Left lung (tissue), 10 donors: Measurements from ENCODE around the gene PTDSS2. TPM values are rescaled to one million over a fixed set of nuclear protein-coding genes. Genes with fewer than 3 reads are reported as not detected.
A peak's percentile ranks its signal among the peaks of the same experiment; 100 is the strongest.

Source experiments
- ATAC-seq: fragments of 200-7000 bp; cut with Tn5 transposase; one replicate; pipeline ENCODE4 v1.9.1; 2020; ENCODE audit warnings: moderate library complexity
- DNase-seq, 4 donors: peaks; one replicate each; pipeline ENCODE4 v3.0.0-alpha.2; 2013 to 2020
- H3K27ac ChIP-seq, 2 donors: fragments of 200-600 bp; sonication (generic) in 1 of 2; one replicate each; pipeline versions ENCODE4 v1.5.0 to v1.8.0; 2020 to 2021
- H3K27me3 ChIP-seq, 2 donors: fragments of 200-600 bp; sonication (generic) in 1 of 2; one replicate each; pipeline versions ENCODE4 v1.5.0 to v1.8.0; 2020 to 2021
- H3K36me3 ChIP-seq, 2 donors: fragments of 200-600 bp; sonication (generic) in 1 of 2; one replicate each; pipeline versions ENCODE4 v1.5.0 to v1.8.0; 2020 to 2021
- H3K4me1 ChIP-seq, 2 donors: fragments of 200-600 bp; one replicate each; pipeline ENCODE4 v1.8.0; 2021
- H3K4me3 ChIP-seq, 2 donors: fragments of 200-600 bp; sonication (generic) in 1 of 2; one replicate each; pipeline versions ENCODE4 v1.5.0 to v1.8.0; 2020 to 2021; ENCODE audit warnings: mild to moderate bottlenecking in 1 of 2
- H3K9me3 ChIP-seq, 2 donors: fragments of 200-600 bp; sonication (generic) in 1 of 2; one replicate each; pipeline versions ENCODE4 v1.5.0 to v1.8.0; 2020 to 2021
- intact Hi-C, 2 donors: fragments of 100-400 bp; cut with DNase I; formaldehyde crosslinking; loops; one replicate each; pipeline versions ENCODE4 v1.11.2 to v1.14.2; 2022
- polyA plus RNA-seq, 6 donors: library from polyadenylated mRNA; unstranded; fragments of 120-200 nt; gene quantifications; one replicate each; pipeline ENCODE4 v1.2.1, GENCODE V29; 2013; ENCODE audit not compliant: insufficient read length in 6 of 6
- total RNA-seq, 2 donors: library from RNA; stranded (reverse); fragmentation: NEBNext Ultra II Directional; extraction: Animal tissue kit (Norgen Biotek cat#: 25700); gene quantifications; one replicate each; pipeline ENCODE4 v1.2.1, GENCODE V29; 2021
- TF ChIP-seq, protein P1 (sequence below), 2 donors: fragments of 200-600 bp; sonication (generic) in 1 of 2; IDR thresholded peaks; one replicate each; pipeline versions ENCODE4 v1.5.0 to v1.8.0; 2021; ENCODE audit warnings: antibody characterized with exemption in 2 of 2
- donor health status: DM: no; HTN: yes; CAD: no.
- donor health status: DM: no; HTN: no; CAD: no.

The PTDSS2 gene
- total and polyA plus RNA-seq, 8 donors, result 21.5 to 30.3 (median 25.7) TPM

DNA sequence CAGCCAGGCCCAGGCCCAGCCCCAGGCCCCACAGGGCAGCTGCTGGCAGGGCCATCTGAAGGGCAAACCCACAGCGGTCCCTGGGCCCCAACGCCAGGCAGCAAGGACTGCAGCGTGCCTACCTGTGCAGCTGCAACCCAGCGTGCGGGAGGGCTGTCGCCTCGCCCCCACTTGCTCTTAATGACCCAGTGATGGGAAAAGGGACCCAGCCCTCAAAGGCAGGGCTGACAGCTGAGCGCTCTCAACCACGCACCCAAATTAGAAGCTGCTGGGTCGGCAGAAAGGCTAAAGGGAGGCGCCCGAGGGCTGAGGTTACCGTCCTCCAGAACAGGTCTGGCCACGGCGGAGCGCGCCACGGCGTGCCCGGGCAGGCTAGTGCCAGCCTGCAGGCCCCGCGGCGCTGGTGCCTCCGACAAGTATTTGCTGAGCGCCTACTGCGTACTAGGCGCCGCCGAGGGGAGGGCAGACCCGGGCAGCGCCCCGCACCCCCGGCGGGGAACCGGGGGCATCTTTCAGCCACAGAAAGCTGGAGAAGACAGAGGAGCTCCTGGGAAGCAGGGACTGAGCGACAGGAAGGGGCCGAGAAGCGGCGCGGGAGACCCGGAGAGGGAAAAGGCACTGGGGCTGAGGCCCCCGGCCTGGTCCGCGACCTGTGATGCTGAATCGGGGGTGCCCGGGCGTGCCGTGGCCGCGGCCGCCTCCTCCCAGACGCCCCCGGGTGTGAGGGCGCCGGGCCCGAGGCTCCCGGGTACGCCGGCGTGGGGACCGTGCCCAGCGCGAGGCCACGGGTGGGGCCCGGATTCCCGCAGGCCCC, 84.5 kb downstream of the PTDSS2 start:
- Histone ChIP-seq H3K4me1 (peaks cover 14 to 46% of the 10 kb centered on the region in 2 donors), H3K27me3 (peaks cover 0 to 29% of the 10 kb centered on the region in 2 donors), H3K9me3 (no peaks in the 10 kb centered on the region), H3K36me3 (peaks cover 0 to 32% of the 10 kb centered on the region in 2 donors), H3K27ac (peak overlapping the region; percentile 26 to 61), H3K4me3 (peak overlapping the region; percentile 80 to 88)
- intact Hi-C loops, result no loop called here
- peak in 3 of 4 donors; percentile 21 to 88 (median 50) for DNase-seq
- TF ChIP-seq, protein P1, sequence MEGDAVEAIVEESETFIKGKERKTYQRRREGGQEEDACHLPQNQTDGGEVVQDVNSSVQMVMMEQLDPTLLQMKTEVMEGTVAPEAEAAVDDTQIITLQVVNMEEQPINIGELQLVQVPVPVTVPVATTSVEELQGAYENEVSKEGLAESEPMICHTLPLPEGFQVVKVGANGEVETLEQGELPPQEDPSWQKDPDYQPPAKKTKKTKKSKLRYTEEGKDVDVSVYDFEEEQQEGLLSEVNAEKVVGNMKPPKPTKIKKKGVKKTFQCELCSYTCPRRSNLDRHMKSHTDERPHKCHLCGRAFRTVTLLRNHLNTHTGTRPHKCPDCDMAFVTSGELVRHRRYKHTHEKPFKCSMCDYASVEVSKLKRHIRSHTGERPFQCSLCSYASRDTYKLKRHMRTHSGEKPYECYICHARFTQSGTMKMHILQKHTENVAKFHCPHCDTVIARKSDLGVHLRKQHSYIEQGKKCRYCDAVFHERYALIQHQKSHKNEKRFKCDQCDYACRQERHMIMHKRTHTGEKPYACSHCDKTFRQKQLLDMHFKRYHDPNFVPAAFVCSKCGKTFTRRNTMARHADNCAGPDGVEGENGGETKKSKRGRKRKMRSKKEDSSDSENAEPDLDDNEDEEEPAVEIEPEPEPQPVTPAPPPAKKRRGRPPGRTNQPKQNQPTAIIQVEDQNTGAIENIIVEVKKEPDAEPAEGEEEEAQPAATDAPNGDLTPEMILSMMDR (IDR thresholded peaks at IDR 0.05), result no peak
- ATAC-seq, result peak; percentile 10

DNA sequence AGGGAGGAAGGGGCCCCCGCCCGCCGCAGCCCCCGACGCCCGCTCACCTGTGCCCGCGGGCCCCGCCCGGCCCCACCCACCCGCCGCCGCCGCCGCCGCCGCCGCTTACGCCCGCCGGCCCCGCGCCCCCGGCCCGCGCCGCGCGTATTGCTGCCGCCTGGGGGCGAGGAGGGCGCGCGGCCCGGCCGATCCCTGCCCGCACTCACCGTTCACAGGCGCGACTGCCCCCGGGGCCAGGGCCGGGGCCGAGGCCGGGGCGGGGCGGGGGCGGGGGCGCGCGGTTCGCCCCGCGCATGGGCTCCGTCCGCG, 85.1 kb downstream of the PTDSS2 start:
- no peak overlapping the region for H3K27ac ChIP-seq
- DNase-seq (no peak), ATAC-seq (no peak)
- peaks cover 0 to 29% of the 10 kb centered on the region in 2 donors for H3K36me3 ChIP-seq
- TF ChIP-seq, protein P1 (IDR thresholded peaks at IDR 0.05), result no peak
- no peaks in the 10 kb centered on the region for H3K9me3 ChIP-seq
- peaks cover 0 to 29% of the 10 kb centered on the region in 2 donors for H3K27me3 ChIP-seq
- intact Hi-C loops, result no loop called here
- H3K4me3 ChIP-seq, result peak overlapping the region; percentile 80 to 88
- peaks cover 14 to 46% of the 10 kb centered on the region in 2 donors for H3K4me1 ChIP-seq

DNA sequence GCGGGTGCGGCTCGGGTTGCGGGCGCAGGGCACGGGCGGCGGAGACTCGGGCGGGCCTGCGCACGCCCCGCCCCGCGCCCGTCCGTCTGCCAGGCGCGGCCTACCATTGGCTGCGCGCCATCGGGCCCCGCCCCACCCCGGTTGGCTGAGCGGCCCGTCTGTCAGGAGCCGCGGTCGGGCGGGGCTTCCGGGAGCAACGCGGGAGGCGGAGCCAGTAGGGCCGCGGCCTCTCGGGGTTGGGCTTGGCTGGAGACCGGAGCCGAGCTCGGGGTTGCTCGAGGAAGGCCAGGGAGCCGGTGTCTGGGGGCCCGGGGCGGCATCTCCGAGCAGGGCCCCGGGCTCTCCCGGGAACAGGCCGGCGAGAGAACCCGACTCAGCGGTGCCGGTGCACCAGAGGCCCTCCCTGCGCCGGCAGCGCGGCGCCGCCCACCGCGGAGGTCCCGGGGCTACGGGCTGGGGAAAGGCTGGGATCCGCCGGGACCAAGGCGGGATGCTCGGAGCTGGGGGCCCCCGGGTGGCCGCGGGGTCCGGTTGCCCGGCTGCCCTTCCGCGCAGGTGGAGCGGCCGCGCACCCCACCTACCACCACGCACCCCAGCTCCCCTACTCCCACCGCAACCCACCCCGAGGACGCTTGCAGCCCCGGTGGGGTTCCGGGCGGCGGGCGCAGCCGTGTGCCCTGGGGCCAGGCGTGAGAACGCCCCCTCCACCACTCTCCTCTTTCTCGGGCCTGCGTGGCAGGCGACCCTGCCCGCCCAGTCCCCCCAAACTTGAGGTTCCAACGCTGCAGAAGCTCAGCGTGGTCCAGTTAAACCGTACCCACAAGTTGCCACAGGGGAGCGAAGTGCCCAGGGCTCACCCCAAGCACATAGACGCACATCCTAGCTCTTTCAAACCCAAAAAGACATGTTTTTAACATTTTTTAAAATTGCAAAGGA, 85.7 kb downstream of the PTDSS2 start, which contains the start of gene HRAS:
Gene HRAS (minus strand): TSS at position 58 of the 936 bp plus-strand sequence.
- intact Hi-C loops, result no loop called here
- peaks cover 0 to 29% of the 10 kb centered on the region in 2 donors for H3K27me3 ChIP-seq
- peak; percentile 90 for ATAC-seq
- H3K27ac ChIP-seq, result peak within 1 kb of the TSS; percentile 74 to 86
- H3K36me3 ChIP-seq, result peaks cover 0 to 27% of the 10 kb centered on the region in 2 donors
- peak; percentile 92 to 97 (median 96) for DNase-seq
- peaks cover 14 to 46% of the 10 kb centered on the region in 2 donors for H3K4me1 ChIP-seq
- TF ChIP-seq, protein P1 (IDR thresholded peaks at IDR 0.05), result no peak
- H3K4me3 ChIP-seq, result peak within 1 kb of the TSS; percentile 80 to 88
- H3K9me3 ChIP-seq, result no peaks in the 10 kb centered on the region

DNA sequence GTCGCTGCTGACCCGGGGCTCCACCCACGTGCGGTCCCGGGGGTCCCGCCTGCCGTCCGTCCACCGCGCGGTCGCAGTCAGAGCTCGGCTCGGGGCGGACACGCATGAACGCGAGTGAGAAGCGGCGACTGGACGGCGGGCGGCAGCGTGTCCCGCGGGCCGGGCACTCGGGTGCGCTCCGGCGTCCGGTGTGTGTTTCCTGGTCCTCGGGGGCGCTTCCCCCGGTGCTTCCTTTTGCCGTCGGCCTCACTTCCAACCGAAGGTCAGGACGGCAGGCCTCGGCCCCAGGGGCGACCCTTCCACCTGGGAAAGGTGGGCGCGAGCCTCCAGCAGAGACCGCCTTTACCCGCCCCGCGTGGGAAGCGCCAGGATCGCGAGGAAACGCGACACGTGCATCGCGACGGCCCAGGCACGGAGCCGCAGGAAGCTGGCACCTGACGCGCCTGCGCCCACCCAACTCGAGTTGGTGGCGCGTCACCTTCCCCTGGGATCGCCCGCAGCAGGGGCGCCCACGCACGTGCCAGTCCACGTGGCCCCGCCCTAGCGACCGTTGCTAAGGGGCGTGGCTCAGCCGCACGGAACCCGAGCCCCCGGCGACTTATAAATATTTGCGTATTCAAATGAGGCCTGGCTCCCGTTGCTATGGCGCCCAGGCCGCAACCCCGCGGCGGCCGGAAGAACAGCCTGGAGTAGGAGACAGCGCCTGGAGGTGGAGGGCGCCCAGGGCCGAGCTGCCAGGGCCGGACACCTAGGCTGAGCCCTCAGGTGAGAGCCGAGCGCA, 87.0 kb downstream of the PTDSS2 start, which contains the start of gene LRRC56:
Gene LRRC56 (plus strand): TSS at position 687 of the 781 bp plus-strand sequence. CDS start 3,158 bp downstream, outside the sequence.
- TF ChIP-seq, protein P1 (IDR thresholded peaks at IDR 0.05), result no peak
- peak within 1 kb of the TSS; percentile 12 to 88 for H3K4me3 ChIP-seq
- peaks cover 0 to 29% of the 10 kb centered on the region in 2 donors for H3K27me3 ChIP-seq
- H3K36me3 ChIP-seq, result peaks cover 0 to 17% of the 10 kb centered on the region in 2 donors
- H3K9me3 ChIP-seq, result no peaks in the 10 kb centered on the region
- peaks cover 14 to 46% of the 10 kb centered on the region in 2 donors for H3K4me1 ChIP-seq
- DNase-seq (peak in 3 of 4 donors; percentile 86 to 92 (median 89)), ATAC-seq (peak; percentile 62)
- intact Hi-C loops, result no loop called here
- H3K27ac ChIP-seq, result peak within 1 kb of the TSS; percentile 74 to 86
